Hematopoietic multipotent progenitor cell (in vitro differentiated cells): Measurements from ENCODE around the gene KRTAP4-4. TPM values are rescaled to one million over a fixed set of nuclear protein-coding genes. Genes with fewer than 3 reads are reported as not detected.

ENCODE experiments used
- DNase-seq, 3 donors: peaks; one replicate each; pipeline ENCODE4 v3.0.0-alpha.2; 2011 to 2015; ENCODE audit warnings: low read depth in 2 of 3, low spot score in 2 of 3
- small RNA-seq: library from RNA; depleted of rRNA; stranded (forward); fragments of <200 nt; gene quantifications from one replicate; pipeline ENCODE3, GENCODE V24; 2012
- total RNA-seq: library from RNA; depleted of rRNA; stranded (reverse); fragments of >200 nt; gene quantifications from one replicate; pipeline ENCODE4 v1.2.3, GENCODE V29; 2012

KRTAP4-4 gene
- total RNA-seq, 1 donor = not detected

DNA sequence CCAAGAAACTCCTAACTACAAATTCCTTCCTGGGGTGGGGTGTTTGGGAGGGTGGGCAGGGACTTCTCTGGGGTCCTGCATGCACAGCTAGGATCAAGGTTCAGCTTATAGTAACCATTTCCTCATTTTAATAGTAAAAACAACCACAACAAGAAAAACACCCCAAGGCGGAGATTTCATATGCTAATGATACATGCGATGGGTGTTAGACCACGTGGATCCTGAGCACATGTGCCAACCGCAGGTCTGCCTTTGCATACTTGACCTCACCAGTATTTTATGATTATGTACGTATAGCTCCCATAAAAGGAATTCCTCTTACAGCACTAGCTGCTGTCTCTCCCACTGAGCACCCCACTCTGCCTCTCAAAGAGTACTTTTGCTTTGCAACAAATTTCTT, 44.3 kb downstream of the KRTAP4-4 start:
- peak in 1 of 3 donors; percentile 28 for DNase-seq

DNA sequence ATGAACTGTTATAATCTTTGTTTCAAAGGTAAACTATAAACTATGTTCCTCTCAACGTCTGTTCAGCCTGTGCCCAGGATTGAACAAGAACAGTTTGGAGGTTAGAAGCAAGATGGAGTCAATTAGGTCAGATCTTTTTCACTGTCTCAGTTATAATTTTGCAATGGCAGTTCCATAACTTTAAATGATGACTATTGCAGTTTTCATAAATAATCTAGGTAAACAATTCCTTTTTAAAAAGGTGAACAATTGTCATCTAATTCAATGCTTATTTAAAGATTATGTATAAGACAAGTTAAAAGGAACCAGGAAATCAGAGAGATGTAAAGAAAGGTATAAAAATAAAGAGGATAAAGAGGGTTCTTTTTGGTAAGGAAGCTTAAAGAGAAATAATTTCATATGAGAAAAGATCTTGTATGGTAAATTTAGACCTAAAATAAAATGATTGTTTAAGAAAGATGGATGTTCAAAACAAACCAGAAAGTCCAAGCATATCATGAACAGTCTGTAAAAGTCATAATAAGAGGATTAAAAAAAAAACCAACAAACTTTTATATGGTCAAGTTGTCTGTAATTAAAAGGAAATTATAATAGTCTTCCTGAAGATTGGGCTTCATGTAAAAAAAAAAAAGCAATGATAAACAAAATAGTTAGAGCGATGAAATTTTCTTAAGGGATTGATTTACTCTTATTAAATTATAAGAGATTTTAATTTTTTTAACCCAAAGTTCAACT, 49.2 kb downstream of the KRTAP4-4 start:
- DNase-seq = no peak

Small RNAs within 50 kb of the gene (small RNA-seq; reads per million reads assigned to genes)
- gene KRTAP4-17P = not detected

Other genes starting within 250 kb of the KRTAP4-4 start
- under 0.01 TPM for gene KRT23, start 223.1 kb downstream of the KRTAP4-4 start, total RNA-seq
- under 0.01 TPM for gene KRT39, start 193.8 kb downstream of the KRTAP4-4 start, total RNA-seq
- gene KRT40, start 176.4 kb downstream of the KRTAP4-4 start, total RNA-seq = not detected
- not detected for gene KRTAP3-3, start 166.6 kb downstream of the KRTAP4-4 start, total RNA-seq
- not detected for gene KRTAP3-2, start 160.8 kb downstream of the KRTAP4-4 start, total RNA-seq
- not detected for gene KRTAP3-1, start 151.6 kb downstream of the KRTAP4-4 start, total RNA-seq
- gene KRTAP1-5, start 133.5 kb downstream of the KRTAP4-4 start, total RNA-seq = not detected
- gene KRTAP1-4, start 130.6 kb downstream of the KRTAP4-4 start, total RNA-seq = not detected
- gene KRTAP1-3, start 125.9 kb downstream of the KRTAP4-4 start, total RNA-seq = not detected
- not detected for gene KRTAP1-1, start 119.3 kb downstream of the KRTAP4-4 start, total RNA-seq
- gene KRTAP2-1, start 113.4 kb downstream of the KRTAP4-4 start, total RNA-seq = not detected
- gene KRTAP2-2, start 105.5 kb downstream of the KRTAP4-4 start, total RNA-seq = not detected
- gene KRTAP2-3, start 100.6 kb downstream of the KRTAP4-4 start, total RNA-seq = not detected
- gene KRTAP2-4, start 94.9 kb downstream of the KRTAP4-4 start, total RNA-seq = not detected
- not detected for gene KRTAP4-7, start 76.6 kb downstream of the KRTAP4-4 start, total RNA-seq
- not detected for gene KRTAP4-8, start 62.6 kb downstream of the KRTAP4-4 start, total RNA-seq
- not detected for gene KRTAP4-16, start 58.5 kb downstream of the KRTAP4-4 start, total RNA-seq
- gene KRTAP4-9, start 55.4 kb downstream of the KRTAP4-4 start, total RNA-seq = under 0.01 TPM
- not detected for gene KRTAP4-11, start 42.4 kb downstream of the KRTAP4-4 start, total RNA-seq
- gene KRTAP4-12, start 36.6 kb downstream of the KRTAP4-4 start, total RNA-seq = not detected
- gene KRTAP4-6, start 20.2 kb downstream of the KRTAP4-4 start, total RNA-seq = not detected
- not detected for gene KRTAP4-5, start 10.9 kb downstream of the KRTAP4-4 start, total RNA-seq
- not detected for gene KRTAP4-3, start 7.5 kb upstream of the KRTAP4-4 start, total RNA-seq
- not detected for gene KRTAP4-2, start 17.5 kb upstream of the KRTAP4-4 start, total RNA-seq
- gene KRTAP4-1, start 24.2 kb upstream of the KRTAP4-4 start, total RNA-seq = not detected
- not detected for gene KRTAP9-1, start 29.1 kb upstream of the KRTAP4-4 start, total RNA-seq
- gene KRTAP9-2, start 65.9 kb upstream of the KRTAP4-4 start, total RNA-seq = not detected
- gene KRTAP9-3, start 71.7 kb upstream of the KRTAP4-4 start, total RNA-seq = not detected
- not detected for gene KRTAP9-8, start 77.3 kb upstream of the KRTAP4-4 start, total RNA-seq
- gene KRTAP9-4, start 88.9 kb upstream of the KRTAP4-4 start, total RNA-seq = not detected
- gene KRTAP9-9, start 94.6 kb upstream of the KRTAP4-4 start, total RNA-seq = not detected
- gene KRTAP9-6, start 104.6 kb upstream of the KRTAP4-4 start, total RNA-seq = not detected
- not detected for gene KRTAP9-7, start 115.0 kb upstream of the KRTAP4-4 start, total RNA-seq
- not detected for gene KRTAP29-1, start 142.1 kb upstream of the KRTAP4-4 start, total RNA-seq
- 0.27 TPM for gene KRTAP16-1, start 148.6 kb upstream of the KRTAP4-4 start, total RNA-seq
- gene KRTAP17-1, start 155.0 kb upstream of the KRTAP4-4 start, total RNA-seq = not detected
- gene KRT33A, start 190.1 kb upstream of the KRTAP4-4 start, total RNA-seq = not detected
- gene KRT33B, start 209.1 kb upstream of the KRTAP4-4 start, total RNA-seq = not detected
- not detected for gene KRT34, start 221.6 kb upstream of the KRTAP4-4 start, total RNA-seq
- gene KRT31, start 236.9 kb upstream of the KRTAP4-4 start, total RNA-seq = not detected